Neural crest cell (in vitro differentiated cells): ENCODE results near the gene GAREM2. TPM values are rescaled to one million over a fixed set of nuclear protein-coding genes. Genes with fewer than 3 reads are reported as not detected.

Experiments
- DNase-seq: peaks from one replicate; pipeline ENCODE4 v3.0.0; 2021; ENCODE audit warnings: low read depth, mixed read lengths, low spot score
- H3K27ac Mint-ChIP-seq: one replicate; pipeline ENCODE4 v1.8.0; 2021; ENCODE audit warnings: mild to moderate bottlenecking, mixed read lengths; ENCODE audit not compliant: unreplicated experiment
- H3K27me3 Mint-ChIP-seq: 2 replicates; pipeline ENCODE4 v1.8.0; 2021; ENCODE audit warnings: low read depth, mild to moderate bottlenecking, mixed read lengths
- H3K36me3 Mint-ChIP-seq: 2 replicates; pipeline ENCODE4 v1.8.0; 2021; ENCODE audit warnings: low read depth, mild to moderate bottlenecking, mixed read lengths
- H3K4me1 Mint-ChIP-seq: 2 replicates; pipeline ENCODE4 v1.8.0; 2021; ENCODE audit warnings: mixed read lengths
- H3K4me3 Mint-ChIP-seq: one replicate; pipeline ENCODE4 v1.8.0; 2021; ENCODE audit warnings: mild to moderate bottlenecking, mixed read lengths
- H3K9me3 Mint-ChIP-seq: 2 replicates; pipeline ENCODE4 v1.8.0; 2021; ENCODE audit warnings: mixed read lengths
- CTCF ChIP-seq: fragments of 200-600 bp; sonication (generic); conservative IDR thresholded peaks from 2 replicates; pipeline ENCODE4 v1.5.0; 2021; ENCODE audit warnings: antibody characterized with exemption, mild to moderate bottlenecking
- total RNA-seq: library from RNA; stranded (reverse); gene quantifications from 2 replicates; pipeline ENCODE4 v1.2.1, GENCODE V29; 2021

GAREM2 gene
- total RNA-seq, 1 donor from 2014 or later, result 21.8 TPM

GRCh38 chr2:26229595-26229994 lies 56.7 kb downstream of the GAREM2 start:
- TF ChIP-seq CTCF, result no peak
- no peak overlapping the region for H3K4me3 Mint-ChIP-seq
- no peak for DNase-seq
- H3K9me3 Mint-ChIP-seq, result peaks cover 6% of the 10 kb centered on the region
- no peaks in the 10 kb centered on the region for H3K27me3 Mint-ChIP-seq
- H3K4me1 Mint-ChIP-seq, result no peaks in the 10 kb centered on the region
- peaks cover 33% of the 10 kb centered on the region for H3K36me3 Mint-ChIP-seq
- no peak overlapping the region for H3K27ac Mint-ChIP-seq

GRCh38 chr2:26230806-26231205 lies 57.9 kb downstream of the GAREM2 start:
- H3K36me3 Mint-ChIP-seq, result peaks cover 28% of the 10 kb centered on the region
- peaks cover 6% of the 10 kb centered on the region for H3K9me3 Mint-ChIP-seq
- no peaks in the 10 kb centered on the region for H3K27me3 Mint-ChIP-seq
- no peaks in the 10 kb centered on the region for H3K4me1 Mint-ChIP-seq
- no peak for DNase-seq
- TF ChIP-seq CTCF, result no peak
- H3K27ac Mint-ChIP-seq, result no peak overlapping the region
- no peak overlapping the region for H3K4me3 Mint-ChIP-seq

- H3K27ac Mint-ChIP-seq, result no peak overlapping the region
- H3K4me3 Mint-ChIP-seq, result no peak overlapping the region
- no peaks in the 10 kb centered on the region for H3K27me3 Mint-ChIP-seq
- DNase-seq, result no peak
- H3K36me3 Mint-ChIP-seq, result peaks cover under 1% of the 10 kb centered on the region
- peak; percentile 54 for TF ChIP-seq CTCF
- no peaks in the 10 kb centered on the region for H3K4me1 Mint-ChIP-seq
- no peaks in the 10 kb centered on the region for H3K9me3 Mint-ChIP-seq
Measured at GRCh38 chr2:26235089-26235488, 62.2 kb downstream of the GAREM2 start.

- no peak for DNase-seq
- H3K27ac Mint-ChIP-seq, result no peak overlapping the region
- H3K4me1 Mint-ChIP-seq, result peaks cover 16% of the 10 kb centered on the region
- H3K36me3 Mint-ChIP-seq, result no peaks in the 10 kb centered on the region
- no peak for TF ChIP-seq CTCF
- H3K9me3 Mint-ChIP-seq, result no peaks in the 10 kb centered on the region
- no peak overlapping the region for H3K4me3 Mint-ChIP-seq
- no peaks in the 10 kb centered on the region for H3K27me3 Mint-ChIP-seq
Measured at GRCh38 chr2:26237868-26238267, 65.0 kb downstream of the GAREM2 start.

GRCh38 chr2:26238311-26238958 lies 65.5 kb downstream of the GAREM2 start:
- Mint-ChIP-seq H3K4me3 (peak overlapping the region; percentile 5), H3K27ac (no peak overlapping the region), H3K9me3 (no peaks in the 10 kb centered on the region), H3K27me3 (no peaks in the 10 kb centered on the region), H3K4me1 (peaks cover 22% of the 10 kb centered on the region), H3K36me3 (no peaks in the 10 kb centered on the region)
- no peak for DNase-seq
- no peak for TF ChIP-seq CTCF

Other genes with a start within 250 kb of the GAREM2 start
- 50.9 and 56.2 TPM in 2 replicates for gene KIF3C, start 190.6 kb upstream of the GAREM2 start, total RNA-seq
- gene RAB10, start 139.0 kb upstream of the GAREM2 start, total RNA-seq, result 112 and 113 TPM in 2 replicates
- gene HADHA, start 71.5 kb downstream of the GAREM2 start, total RNA-seq, result 124 and 125 TPM in 2 replicates
- 65.2 and 66.5 TPM in 2 replicates for gene HADHB, start 71.9 kb downstream of the GAREM2 start, total RNA-seq
- 41.2 and 42.4 TPM in 2 replicates for gene SELENOI, start 173.1 kb downstream of the GAREM2 start, total RNA-seq
- gene ADGRF3, start 173.7 kb downstream of the GAREM2 start, total RNA-seq, result 0.44 and 0.77 TPM in 2 replicates
- 0.30 and 0.45 TPM in 2 replicates for gene DRC1, start 228.8 kb downstream of the GAREM2 start, total RNA-seq